H9 (cell line): ENCODE data around the gene GVQW3. TPM values are rescaled to one million over a fixed set of nuclear protein-coding genes. Genes with fewer than 3 reads are reported as not detected.

Experiments
- DNase-seq: peaks from one replicate; pipeline ENCODE4 v3.0.0-alpha.2; 2017
- H2AFZ ChIP-seq: one replicate; pipeline ENCODE4 v1.6.1; 2013; ENCODE audit warnings: mild to moderate bottlenecking, low read length, control low read depth, moderate library complexity
- H2AK5ac ChIP-seq: 2 replicates; pipeline ENCODE4 v1.6.1; 2013; ENCODE audit warnings: low read length, control low read depth, mixed read lengths; ENCODE audit not compliant: insufficient read length
- H2BK120ac ChIP-seq: one replicate; pipeline ENCODE4 v1.6.1; 2013; ENCODE audit warnings: low read depth, mild to moderate bottlenecking, low read length, control low read depth, inconsistent platforms; ENCODE audit not compliant: poor library complexity, severe bottlenecking
- H2BK12ac ChIP-seq: 2 replicates; pipeline ENCODE4 v1.6.1; 2013; ENCODE audit warnings: low read length, control low read depth, mixed read lengths, low read depth; ENCODE audit not compliant: insufficient read length
- H2BK15ac ChIP-seq: 2 replicates; pipeline ENCODE4 v1.6.1; 2013; ENCODE audit warnings: low read depth, low read length, control low read depth
- H2BK20ac ChIP-seq: one replicate; pipeline ENCODE4 v1.6.1; 2013; ENCODE audit warnings: low read depth, mild to moderate bottlenecking, low read length, control low read depth, inconsistent platforms; ENCODE audit not compliant: poor library complexity, severe bottlenecking
- H2BK5ac ChIP-seq: 2 replicates; pipeline ENCODE4 v1.6.1; 2013; ENCODE audit warnings: low read length, control low read depth, mixed read lengths; ENCODE audit not compliant: insufficient read length
- H3K14ac ChIP-seq: 2 replicates; pipeline ENCODE4 v1.6.1; 2013; ENCODE audit warnings: low read length, control low read depth; ENCODE audit not compliant: insufficient read depth
- H3K18ac ChIP-seq: 2 replicates; pipeline ENCODE4 v1.6.1; 2013; ENCODE audit warnings: low read depth, mild to moderate bottlenecking, mixed read lengths, low read length, control low read depth; ENCODE audit not compliant: insufficient read length
- H3K23ac ChIP-seq: 2 replicates; pipeline ENCODE4 v1.6.1; 2013; ENCODE audit warnings: low read length, control low read depth, mixed read lengths, low read depth; ENCODE audit not compliant: insufficient read length
- H3K23me2 ChIP-seq: 2 replicates; pipeline ENCODE4 v1.6.1; 2013; ENCODE audit warnings: low read depth, mild to moderate bottlenecking, mixed read lengths, low read length, control low read depth; ENCODE audit not compliant: insufficient read length, poor library complexity, severe bottlenecking
- H3K27ac ChIP-seq: 2 replicates; pipeline ENCODE4 v1.5.1; 2013; ENCODE audit warnings: low read length, control low read depth, mixed read lengths, low read depth; ENCODE audit not compliant: insufficient read length
- H3K27me3 ChIP-seq: 2 replicates; pipeline ENCODE4 v1.6.1; 2013; ENCODE audit warnings: low read length, control low read depth, inconsistent platforms; ENCODE audit not compliant: insufficient read depth
- H3K4ac ChIP-seq: 2 replicates; pipeline ENCODE4 v1.6.1; 2013; ENCODE audit warnings: low read depth, mild to moderate bottlenecking, control low read depth, inconsistent platforms, low read length, moderate library complexity
- H3K4me1 ChIP-seq: 2 replicates; pipeline ENCODE4 v1.6.1; 2013; ENCODE audit warnings: low read length, control low read depth, inconsistent platforms; ENCODE audit not compliant: insufficient read depth
- H3K4me2 ChIP-seq: 2 replicates; pipeline ENCODE4 v1.6.1; 2013; ENCODE audit warnings: low read length, control low read depth, mixed read lengths; ENCODE audit not compliant: insufficient read length, insufficient read depth
- H3K56ac ChIP-seq: 2 replicates; pipeline ENCODE4 v1.6.1; 2013; ENCODE audit warnings: low read depth, mild to moderate bottlenecking, mixed read lengths, low read length, control low read depth; ENCODE audit not compliant: insufficient read length
- H3K79me1 ChIP-seq: 2 replicates; pipeline ENCODE4 v1.6.1; 2013; ENCODE audit warnings: low read depth, mild to moderate bottlenecking, moderate library complexity, low read length, control low read depth, inconsistent platforms; ENCODE audit not compliant: insufficient read depth, poor library complexity, severe bottlenecking
- H3K79me2 ChIP-seq: 2 replicates; pipeline ENCODE4 v1.6.1; 2013; ENCODE audit warnings: low read length, control low read depth, inconsistent platforms; ENCODE audit not compliant: insufficient read depth
- H3K9ac ChIP-seq: 2 replicates; pipeline ENCODE4 v1.6.1; 2013; ENCODE audit warnings: low read length, control low read depth, mixed read lengths; ENCODE audit not compliant: insufficient read length; ENCODE audit errors: extremely low read depth
- H3K9me3 ChIP-seq: one replicate; pipeline ENCODE4 v1.6.1; 2013; ENCODE audit warnings: low read depth, low read length, inconsistent platforms; ENCODE audit not compliant: control insufficient read depth
- H3T11ph ChIP-seq: one replicate; pipeline ENCODE4 v1.6.1; 2013; ENCODE audit warnings: mild to moderate bottlenecking, low read length, control low read depth, inconsistent platforms
- H4K20me1 ChIP-seq: one replicate; pipeline ENCODE4 v1.6.1; 2013; ENCODE audit not compliant: control insufficient read depth, insufficient read length, insufficient read depth
- H4K5ac ChIP-seq: 2 replicates; pipeline ENCODE4 v1.6.1; 2013; ENCODE audit warnings: low read depth, mild to moderate bottlenecking, mixed read lengths, low read length, control low read depth; ENCODE audit not compliant: insufficient read length
- H4K8ac ChIP-seq: replicated peaks from 2 replicates; pipeline ENCODE4 v1.6.1; 2013; ENCODE audit warnings: low read length, control low read depth, mixed read lengths, low read depth; ENCODE audit not compliant: insufficient read length
- H4K91ac ChIP-seq: 2 replicates; pipeline ENCODE4 v1.6.1; 2013; ENCODE audit warnings: low read depth, mild to moderate bottlenecking, moderate library complexity, mixed read lengths, low read length, control low read depth; ENCODE audit not compliant: insufficient read length
- H3K27ac Mint-ChIP-seq, 3 experiments: 2 replicates in 2 of 3; 3 replicates in 1 of 3; pipeline ENCODE4 v1.8.0; 2020 to 2021; ENCODE audit warnings: mixed read lengths in 3 of 3, mild to moderate bottlenecking in 1 of 3, moderate library complexity in 1 of 3
- H3K27me3 Mint-ChIP-seq: 2 replicates; pipeline ENCODE4 v1.8.0; 2021; ENCODE audit warnings: low read depth, mild to moderate bottlenecking, moderate library complexity, mixed read lengths
- H3K36me3 Mint-ChIP-seq, 3 experiments: 2 replicates in 2 of 3; 3 replicates in 1 of 3; pipeline ENCODE4 v1.8.0; 2020 to 2021; ENCODE audit warnings: low read depth in 3 of 3, mixed read lengths in 3 of 3; ENCODE audit not compliant: insufficient read depth in 1 of 3
- H3K4me1 Mint-ChIP-seq, 2 experiments: 2 replicates each; pipeline ENCODE4 v1.8.0; 2020; ENCODE audit warnings: mixed read lengths in 2 of 2
- H3K4me3 Mint-ChIP-seq, 2 experiments: 2 replicates in 1 of 2; 3 replicates in 1 of 2; pipeline ENCODE4 v1.8.0; 2020 to 2021; ENCODE audit warnings: mild to moderate bottlenecking in 2 of 2, mixed read lengths in 2 of 2, moderate library complexity in 1 of 2
- H3K9me3 Mint-ChIP-seq, 2 experiments: 2 replicates in 1 of 2; 3 replicates in 1 of 2; pipeline ENCODE4 v1.8.0; 2020; ENCODE audit warnings: mild to moderate bottlenecking in 2 of 2, mixed read lengths in 2 of 2, moderate library complexity in 1 of 2
- CTCF ChIP-seq: fragments of 200-600 bp; sonication (generic); conservative IDR thresholded peaks from 3 replicates; pipeline ENCODE4 v1.8.0; 2021; ENCODE audit warnings: antibody characterized with exemption, mild to moderate bottlenecking
- WGBS: extraction: QIAGEN DNeasy Blood & Tissue Kit; methylation state at CpG from one replicate; pipeline ENCODE4 v1.1.7; 2013; ENCODE audit warnings: missing lambda C conversion rate, low lambda C conversion rate, mixed read lengths; ENCODE audit not compliant: insufficient read length; ENCODE audit errors: extremely low coverage; 5-methylcytosine and 5-hydroxymethylcytosine counted together
- total RNA-seq: library from RNA; stranded (reverse); gene quantifications from 2 replicates; pipeline ENCODE4 v1.2.1, GENCODE V29; 2021

The GVQW3 gene
- total RNA-seq, 1 experiment from 2014 or later, result 4.5 TPM

DNA sequence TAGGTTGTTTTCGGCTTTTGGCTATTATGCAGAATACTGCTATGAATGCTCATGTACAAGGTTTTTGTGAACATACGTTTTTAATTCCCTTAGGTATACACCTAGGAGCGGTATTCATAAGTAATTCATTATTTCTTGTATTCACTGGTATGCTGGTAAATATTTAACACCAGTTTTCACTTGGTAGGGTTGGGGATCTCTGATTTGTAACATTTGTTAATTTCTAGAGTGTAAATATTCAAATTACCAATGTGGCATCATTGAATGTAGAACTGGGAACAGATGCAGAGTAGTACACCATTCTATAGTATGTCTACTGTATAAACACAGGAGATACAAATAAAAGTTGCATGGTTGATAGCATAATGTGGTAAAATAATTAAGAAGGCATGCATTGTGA lies 16.3 kb downstream of the GVQW3 start:
- no peak overlapping the region for H4K91ac ChIP-seq
- H2BK120ac ChIP-seq, result no peak overlapping the region
- no peak overlapping the region for H3K4me2 ChIP-seq
- no CpG with 5 or more reads among the region's 3 CpGs for WGBS
- no peak for TF ChIP-seq CTCF
- no peak overlapping the region for H2BK15ac ChIP-seq
- H3K27me3 ChIP-seq, result no peaks in the 10 kb centered on the region
- no peak overlapping the region for H3K23ac ChIP-seq
- H2BK5ac ChIP-seq, result no peak overlapping the region
- H4K20me1 ChIP-seq, result no peaks in the 10 kb centered on the region
- H3K4me1 ChIP-seq, result no peaks in the 10 kb centered on the region
- no peak overlapping the region for H3K4ac ChIP-seq
- no peak overlapping the region for H3T11ph ChIP-seq
- no peaks in the 10 kb centered on the region for H3K4me1 Mint-ChIP-seq
- no peak overlapping the region for H3K18ac ChIP-seq
- H4K8ac ChIP-seq, result no peak overlapping the region
- no peak overlapping the region for H3K9ac ChIP-seq
- H3K56ac ChIP-seq, result no peak overlapping the region
- no peak overlapping the region for H3K27ac Mint-ChIP-seq
- no peak overlapping the region for H2BK20ac ChIP-seq
- no peak for DNase-seq
- H4K5ac ChIP-seq, result no peak overlapping the region
- H3K23me2 ChIP-seq, result no peaks in the 10 kb centered on the region
- H3K79me2 ChIP-seq, result no peaks in the 10 kb centered on the region
- no peaks in the 10 kb centered on the region for H3K9me3 Mint-ChIP-seq
- H2AK5ac ChIP-seq, result no peak overlapping the region
- no peaks in the 10 kb centered on the region for H3K79me1 ChIP-seq
- no peaks in the 10 kb centered on the region for H3K9me3 ChIP-seq
- no peaks in the 10 kb centered on the region; a peak in 1 of 7 replicates for H3K36me3 Mint-ChIP-seq
- H3K4me3 Mint-ChIP-seq, result no peak overlapping the region
- H3K14ac ChIP-seq, result no peak overlapping the region
- no peak overlapping the region for H3K27ac ChIP-seq
- H2BK12ac ChIP-seq, result no peak overlapping the region
- no peak overlapping the region for H2AFZ ChIP-seq
- no peaks in the 10 kb centered on the region for H3K27me3 Mint-ChIP-seq
